GM23338 (cell line): ENCODE data around the gene ZCCHC14.

Experiments used
- EZH2 ChIP-seq: fragments of 200-600 bp; sonication (generic); IDR thresholded peaks from one replicate; pipeline ENCODE4 v1.8.0; 2017; ENCODE audit warnings: antibody characterized with exemption, mild to moderate bottlenecking, low read depth; ENCODE audit not compliant: unreplicated experiment
- EZH2phosphoT487 ChIP-seq: fragments of 200-600 bp; sonication (generic); IDR thresholded peaks from one replicate; pipeline ENCODE4 v1.8.1; 2018; ENCODE audit warnings: antibody characterized with exemption; ENCODE audit not compliant: unreplicated experiment
- POLR2AphosphoS5 ChIP-seq: IDR thresholded peaks from 2 replicates; pipeline ENCODE4 v1.6.1; 2016; ENCODE audit warnings: antibody characterized with exemption, low read depth
- TF ChIP-seq, protein P1 (sequence below), 2 experiments: fragments of 200-600 bp in 1 of 2; sonication (generic) in 1 of 2; conservative IDR thresholded peaks; 2 replicates each; pipeline versions ENCODE4 v1.5.1 to v1.6.1; 2016 to 2017; ENCODE audit warnings: antibody characterized with exemption in 2 of 2, low read depth in 2 of 2, mild to moderate bottlenecking in 2 of 2, moderate library complexity in 1 of 2
- TF ChIP-seq, protein P2 (sequence below): IDR thresholded peaks from one replicate; pipeline ENCODE4 v1.6.1; 2018; ENCODE audit warnings: antibody characterized with exemption; ENCODE audit not compliant: unreplicated experiment

DNA sequence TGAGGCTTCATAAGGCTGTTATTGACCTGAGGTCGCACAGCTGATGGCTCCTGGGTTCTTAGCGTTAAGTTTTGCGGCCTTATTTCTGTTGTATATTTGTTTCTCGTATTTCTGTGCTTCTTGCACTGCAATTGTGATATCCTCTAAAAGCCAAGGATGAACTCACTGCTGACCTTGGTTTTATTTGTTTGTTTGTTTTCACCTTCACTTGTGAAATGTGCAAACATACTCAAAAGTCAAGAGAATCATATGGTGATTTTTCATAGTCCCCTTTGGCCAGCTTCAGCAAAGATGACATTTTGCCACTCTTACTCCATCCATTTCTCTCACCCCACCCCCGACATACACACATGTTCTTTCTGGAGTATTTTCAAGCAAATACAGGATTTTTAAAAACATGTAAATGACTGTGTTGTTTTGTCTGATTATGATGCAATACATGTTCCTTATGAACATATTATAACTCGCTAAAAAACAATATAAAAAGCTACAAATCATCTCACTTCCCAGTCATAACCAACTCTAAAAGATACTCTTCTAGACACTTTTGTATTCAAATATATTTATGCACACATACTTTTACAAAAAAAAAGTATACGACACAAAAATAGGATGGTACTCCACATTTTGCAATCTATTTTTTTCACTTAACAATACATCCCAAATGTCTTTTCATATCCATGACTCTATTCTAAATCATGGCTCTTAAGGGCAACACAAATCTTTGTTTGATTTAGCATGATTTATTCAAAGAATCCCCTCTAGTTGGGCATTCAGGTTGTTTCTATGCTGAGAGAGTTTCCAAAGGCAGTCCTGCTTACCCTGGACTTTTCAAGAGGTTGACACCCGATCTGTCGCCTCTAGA lies 5.7 kb upstream of the ZCCHC14 start:
- no peak for TF ChIP-seq POLR2AphosphoS5
- TF ChIP-seq, protein P1, sequence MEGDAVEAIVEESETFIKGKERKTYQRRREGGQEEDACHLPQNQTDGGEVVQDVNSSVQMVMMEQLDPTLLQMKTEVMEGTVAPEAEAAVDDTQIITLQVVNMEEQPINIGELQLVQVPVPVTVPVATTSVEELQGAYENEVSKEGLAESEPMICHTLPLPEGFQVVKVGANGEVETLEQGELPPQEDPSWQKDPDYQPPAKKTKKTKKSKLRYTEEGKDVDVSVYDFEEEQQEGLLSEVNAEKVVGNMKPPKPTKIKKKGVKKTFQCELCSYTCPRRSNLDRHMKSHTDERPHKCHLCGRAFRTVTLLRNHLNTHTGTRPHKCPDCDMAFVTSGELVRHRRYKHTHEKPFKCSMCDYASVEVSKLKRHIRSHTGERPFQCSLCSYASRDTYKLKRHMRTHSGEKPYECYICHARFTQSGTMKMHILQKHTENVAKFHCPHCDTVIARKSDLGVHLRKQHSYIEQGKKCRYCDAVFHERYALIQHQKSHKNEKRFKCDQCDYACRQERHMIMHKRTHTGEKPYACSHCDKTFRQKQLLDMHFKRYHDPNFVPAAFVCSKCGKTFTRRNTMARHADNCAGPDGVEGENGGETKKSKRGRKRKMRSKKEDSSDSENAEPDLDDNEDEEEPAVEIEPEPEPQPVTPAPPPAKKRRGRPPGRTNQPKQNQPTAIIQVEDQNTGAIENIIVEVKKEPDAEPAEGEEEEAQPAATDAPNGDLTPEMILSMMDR (conservative IDR thresholded peaks at IDR 0.05; ENCODE audit: low read depth in 2 of 2) = no peak
- no peak for TF ChIP-seq EZH2phosphoT487
- TF ChIP-seq EZH2 = no peak
- TF ChIP-seq, protein P2, sequence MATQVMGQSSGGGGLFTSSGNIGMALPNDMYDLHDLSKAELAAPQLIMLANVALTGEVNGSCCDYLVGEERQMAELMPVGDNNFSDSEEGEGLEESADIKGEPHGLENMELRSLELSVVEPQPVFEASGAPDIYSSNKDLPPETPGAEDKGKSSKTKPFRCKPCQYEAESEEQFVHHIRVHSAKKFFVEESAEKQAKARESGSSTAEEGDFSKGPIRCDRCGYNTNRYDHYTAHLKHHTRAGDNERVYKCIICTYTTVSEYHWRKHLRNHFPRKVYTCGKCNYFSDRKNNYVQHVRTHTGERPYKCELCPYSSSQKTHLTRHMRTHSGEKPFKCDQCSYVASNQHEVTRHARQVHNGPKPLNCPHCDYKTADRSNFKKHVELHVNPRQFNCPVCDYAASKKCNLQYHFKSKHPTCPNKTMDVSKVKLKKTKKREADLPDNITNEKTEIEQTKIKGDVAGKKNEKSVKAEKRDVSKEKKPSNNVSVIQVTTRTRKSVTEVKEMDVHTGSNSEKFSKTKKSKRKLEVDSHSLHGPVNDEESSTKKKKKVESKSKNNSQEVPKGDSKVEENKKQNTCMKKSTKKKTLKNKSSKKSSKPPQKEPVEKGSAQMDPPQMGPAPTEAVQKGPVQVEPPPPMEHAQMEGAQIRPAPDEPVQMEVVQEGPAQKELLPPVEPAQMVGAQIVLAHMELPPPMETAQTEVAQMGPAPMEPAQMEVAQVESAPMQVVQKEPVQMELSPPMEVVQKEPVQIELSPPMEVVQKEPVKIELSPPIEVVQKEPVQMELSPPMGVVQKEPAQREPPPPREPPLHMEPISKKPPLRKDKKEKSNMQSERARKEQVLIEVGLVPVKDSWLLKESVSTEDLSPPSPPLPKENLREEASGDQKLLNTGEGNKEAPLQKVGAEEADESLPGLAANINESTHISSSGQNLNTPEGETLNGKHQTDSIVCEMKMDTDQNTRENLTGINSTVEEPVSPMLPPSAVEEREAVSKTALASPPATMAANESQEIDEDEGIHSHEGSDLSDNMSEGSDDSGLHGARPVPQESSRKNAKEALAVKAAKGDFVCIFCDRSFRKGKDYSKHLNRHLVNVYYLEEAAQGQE = no peak
